Body of pancreas (tissue), 4 donors: Measurements from ENCODE around the gene PNMA6F. TPM values are rescaled to one million over a fixed set of nuclear protein-coding genes. Genes with fewer than 3 reads are reported as not detected.
"Not testable (repeated sequence)": the region's sequence is repeated elsewhere in the genome, so short reads cannot be mapped to it uniquely, and the experiment has no call there.

Experiments
- ATAC-seq: fragments of 150-250 bp; one replicate; pipeline ENCODE4 v1.9.1; 2016
- DNase-seq, 4 donors: peaks; one replicate each; pipeline ENCODE4 v3.0.0-alpha.2; 2019
- H3K27ac ChIP-seq, 4 donors: fragments of 200-600 bp; sonication (generic); 1 replicate in 3 of 4; 2 replicates in 1 of 4; pipeline versions ENCODE4 v1.5.1 to v1.6.1; 2016 to 2019; ENCODE audit warnings: mild to moderate bottlenecking in 1 of 4, mixed read lengths in 1 of 4, moderate library complexity in 1 of 4
- H3K27me3 ChIP-seq, 2 donors: fragments of 200-600 bp; sonication (generic); one replicate each; pipeline ENCODE4 v1.6.0; 2016; ENCODE audit warnings: mild to moderate bottlenecking in 1 of 2
- H3K36me3 ChIP-seq, 2 donors: fragments of 200-600 bp; sonication (generic); replicated peaks in 1 of 2; 2 replicates each; pipeline ENCODE4 v1.5.1; 2016; ENCODE audit warnings: low read depth in 2 of 2; ENCODE audit not compliant: insufficient read depth in 1 of 2
- H3K4me1 ChIP-seq: fragments of 200-600 bp; sonication (generic); one replicate; pipeline ENCODE4 v1.6.0; 2016
- H3K4me3 ChIP-seq, 2 donors: fragments of 200-600 bp; sonication (generic); 1 replicate in 1 of 2; 2 replicates in 1 of 2; pipeline ENCODE4 v1.5.1; 2016 to 2019
- H3K9me3 ChIP-seq, 3 donors: fragments of 200-600 bp; sonication (generic); 1 replicate in 2 of 3; 2 replicates in 1 of 3; pipeline ENCODE4 v1.5.1; 2016
- CTCF ChIP-seq, 7 experiments: fragments of 450-650 bp in 4 of 7; fragments of 200-600 bp in 3 of 7; sonication (generic) in 3 of 7; IDR thresholded peaks; one replicate each; pipeline ENCODE4 v1.5.1; 2016 to 2019; ENCODE audit warnings: antibody characterized with exemption in 7 of 7
- POLR2A ChIP-seq, 3 donors: fragments of 450-650 bp; IDR thresholded peaks; one replicate each; pipeline ENCODE4 v1.6.1; 2016; ENCODE audit warnings: antibody characterized with exemption in 3 of 3, mild to moderate bottlenecking in 2 of 3
- WGBS, 2 donors: methylation state at CpG; one replicate each; pipeline ENCODE4 v1.1.5; 2017; 5-methylcytosine and 5-hydroxymethylcytosine counted together
- intact Hi-C: fragments of 100-400 bp; cut with DNase I; formaldehyde crosslinking; loops from one replicate; pipeline ENCODE4 v1.15.1; 2023
- total RNA-seq, 2 donors: library from RNA; depleted of rRNA; stranded (reverse); fragments of >200 nt; gene quantifications; one replicate each; pipeline ENCODE4 v1.1.0, GENCODE V29; 2016

The PNMA6F gene
- total RNA-seq, 2 donors from 2014 or later: not detected

DNA sequence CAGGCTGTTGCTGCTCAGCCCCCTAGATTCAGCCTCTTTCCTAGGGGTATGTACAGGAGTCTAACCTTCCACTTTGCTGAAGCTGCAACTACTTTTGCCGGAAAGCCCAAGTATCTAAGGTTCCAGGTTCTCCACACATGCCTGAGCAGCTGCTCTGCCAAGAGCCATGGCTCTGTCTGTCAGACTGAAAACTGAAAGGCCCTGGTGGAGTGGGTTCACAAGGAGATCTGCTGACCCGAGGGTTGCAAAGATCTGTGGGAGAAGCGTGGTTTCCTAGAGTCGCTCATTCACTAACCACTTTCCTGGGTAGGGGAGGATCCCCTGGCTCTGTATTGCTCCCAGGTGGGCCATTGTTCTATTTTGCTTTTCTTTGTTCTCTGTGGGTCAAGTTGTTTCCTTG, 6.0 kb upstream of the PNMA6F start:
- intact Hi-C loops: no loop called here
- no peak overlapping the region for H3K4me3 ChIP-seq
- H3K36me3 ChIP-seq: no peaks in the 10 kb centered on the region
- no peak overlapping the region for H3K27ac ChIP-seq
- DNase-seq (no peak), ATAC-seq (no peak)
- 72 to 89% methylated on average over 1 to 4 of the region's 4 CpGs for WGBS, 2 donors
- TF ChIP-seq CTCF (IDR thresholded peaks at IDR 0.05) (no peak), POLR2A (IDR thresholded peaks at IDR 0.05) (no peak)
- H3K4me1 ChIP-seq: no peaks in the 10 kb centered on the region
- H3K9me3 ChIP-seq: no peaks in the 10 kb centered on the region
- no peaks in the 10 kb centered on the region for H3K27me3 ChIP-seq

DNA sequence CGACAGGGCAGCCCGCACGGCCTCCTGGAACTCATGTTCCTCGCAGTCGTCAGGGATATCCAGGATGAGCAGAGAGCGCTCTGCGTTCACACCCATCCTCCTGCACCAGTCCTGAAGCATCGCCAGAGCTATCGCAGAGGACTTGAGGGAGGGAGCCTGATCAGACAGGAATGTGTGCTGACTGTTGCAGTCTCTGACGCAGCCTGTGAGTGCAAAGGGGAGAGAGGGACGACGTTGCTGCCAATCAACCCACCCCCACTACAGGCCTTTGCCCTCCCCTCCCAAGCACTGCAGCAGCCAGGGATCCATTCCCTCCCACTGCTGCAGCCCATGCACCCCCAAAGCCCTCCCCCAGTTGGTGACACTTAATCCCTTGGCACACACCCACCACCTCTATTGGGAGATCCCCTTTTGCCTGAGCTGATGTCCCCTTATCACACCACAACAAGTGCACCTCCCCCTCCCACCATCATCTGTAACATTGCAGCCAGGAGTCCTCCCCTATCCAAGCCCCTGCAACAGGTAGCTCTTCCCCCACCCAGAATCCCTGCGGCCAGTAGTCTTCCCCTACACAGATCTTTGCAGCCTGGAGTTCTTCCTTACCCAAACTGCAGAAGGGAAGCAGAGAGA, 897 bp downstream of the PNMA6F start:
- no peak overlapping the region for H3K27ac ChIP-seq
- no peaks in the 10 kb centered on the region for H3K36me3 ChIP-seq
- no peaks in the 10 kb centered on the region for H3K4me1 ChIP-seq
- H3K27me3 ChIP-seq: no peaks in the 10 kb centered on the region
- DNase-seq (no peak), ATAC-seq (no peak)
- no peak for TF ChIP-seq CTCF (IDR thresholded peaks at IDR 0.05)
- no peak for TF ChIP-seq POLR2A (IDR thresholded peaks at IDR 0.05)
- WGBS, 2 donors: 3 to 33% methylated on average over 1 to 4 of the region's 13 CpGs
- intact Hi-C loops: no loop called here
- H3K9me3 ChIP-seq: no peaks in the 10 kb centered on the region
- H3K4me3 ChIP-seq: no peak overlapping the region

- H3K36me3 ChIP-seq, H3K27me3 ChIP-seq, H3K4me3 ChIP-seq, H3K4me1 ChIP-seq, DNase-seq, H3K27ac ChIP-seq, intact Hi-C loops, ATAC-seq, H3K9me3 ChIP-seq: not testable (repeated sequence)
- 93 to 100% methylated on average over 1 of the region's 1 CpG for WGBS, 2 donors
These were observed 1.5 kb downstream of the PNMA6F start for GRCh38 chrX:153320047-153320443.

DNA sequence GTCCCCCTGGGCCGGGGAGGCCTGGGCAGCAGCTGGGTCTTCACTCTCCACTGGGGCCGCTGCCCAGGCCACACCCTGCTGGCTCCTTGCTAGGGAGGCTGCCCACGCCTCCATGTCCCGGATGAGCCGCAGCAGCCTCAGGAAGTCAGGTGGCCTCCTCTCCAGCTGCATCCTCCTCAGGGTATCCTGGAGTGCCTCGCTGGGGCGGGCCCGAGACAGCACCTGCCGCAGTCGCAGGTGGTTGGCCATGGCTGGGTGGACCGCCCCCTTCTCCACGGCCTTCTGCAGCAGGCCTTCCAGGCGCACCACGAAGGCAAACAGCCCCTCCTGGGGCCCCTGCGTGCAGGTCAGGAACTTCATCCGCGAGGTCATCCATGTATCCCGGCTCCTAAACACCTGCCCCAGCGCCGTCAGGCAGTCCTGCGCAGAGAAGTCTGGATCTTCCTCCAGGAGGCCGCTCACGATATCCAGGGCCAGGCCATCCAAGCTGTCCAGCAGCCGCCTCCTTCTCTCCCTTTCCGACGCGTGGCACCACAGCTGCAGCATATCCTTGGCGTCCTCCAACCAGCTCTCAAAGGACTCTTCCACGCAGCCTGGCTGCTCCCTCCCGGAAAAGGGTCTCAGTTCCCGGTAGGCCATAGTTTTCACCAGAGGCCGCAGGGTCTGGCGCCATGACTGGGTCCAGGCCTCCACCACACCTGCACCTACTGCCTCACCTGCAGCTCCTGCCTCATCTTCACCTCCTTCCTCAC, 2.1 kb downstream of the PNMA6F start:
- Histone ChIP-seq H3K9me3 (no peaks in the 10 kb centered on the region), H3K36me3 (no peaks in the 10 kb centered on the region), H3K4me1 (no peaks in the 10 kb centered on the region), H3K4me3 (no peak overlapping the region), H3K27ac (no peak overlapping the region), H3K27me3 (no peaks in the 10 kb centered on the region)
- no peak for DNase-seq
- ATAC-seq: no peak
- WGBS, 2 donors: 84 to 95% methylated on average over 6 to 16 of the region's 33 CpGs
- intact Hi-C loops: no loop called here
- TF ChIP-seq POLR2A (IDR thresholded peaks at IDR 0.05): no peak
- no peak for TF ChIP-seq CTCF (IDR thresholded peaks at IDR 0.05)

- Histone ChIP-seq H3K27me3 (no peaks in the 10 kb centered on the region), H3K9me3 (no peaks in the 10 kb centered on the region), H3K4me3 (no peak overlapping the region), H3K4me1 (no peaks in the 10 kb centered on the region), H3K27ac (no peak overlapping the region), H3K36me3 (no peaks in the 10 kb centered on the region)
- DNase-seq (no peak), ATAC-seq (no peak)
- WGBS, 2 donors: 83% methylated on average over 4 of the region's 7 CpGs; no CpG with 5 or more reads in 1 of the 2 donors
- TF ChIP-seq POLR2A (IDR thresholded peaks at IDR 0.05) (no peak), CTCF (IDR thresholded peaks at IDR 0.05) (no peak)
- intact Hi-C loops: no loop called here
These were observed 2.8 kb downstream of the PNMA6F start for GRCh38 chrX:153318811-153319210.
